Epithelial cell of esophagus (primary cell): Measurements from ENCODE around the gene MCC.

ENCODE experiments used
- DNase-seq: peaks from one replicate; pipeline ENCODE4 v3.0.0; 2010; ENCODE audit warnings: low read depth
- H3K4me3 ChIP-seq: 2 replicates; pipeline ENCODE4 v1.5.1; 2011; ENCODE audit warnings: mild to moderate bottlenecking, low read length, control low read depth
- TF ChIP-seq, protein P1 (sequence below): IDR thresholded peaks from 2 replicates; pipeline ENCODE4 v1.5.1; 2011; ENCODE audit warnings: low read depth, mild to moderate bottlenecking, low read length, control low read depth, inconsistent platforms; ENCODE audit not compliant: insufficient read depth; ENCODE audit errors: missing control alignments

Gene MCC

DNA sequence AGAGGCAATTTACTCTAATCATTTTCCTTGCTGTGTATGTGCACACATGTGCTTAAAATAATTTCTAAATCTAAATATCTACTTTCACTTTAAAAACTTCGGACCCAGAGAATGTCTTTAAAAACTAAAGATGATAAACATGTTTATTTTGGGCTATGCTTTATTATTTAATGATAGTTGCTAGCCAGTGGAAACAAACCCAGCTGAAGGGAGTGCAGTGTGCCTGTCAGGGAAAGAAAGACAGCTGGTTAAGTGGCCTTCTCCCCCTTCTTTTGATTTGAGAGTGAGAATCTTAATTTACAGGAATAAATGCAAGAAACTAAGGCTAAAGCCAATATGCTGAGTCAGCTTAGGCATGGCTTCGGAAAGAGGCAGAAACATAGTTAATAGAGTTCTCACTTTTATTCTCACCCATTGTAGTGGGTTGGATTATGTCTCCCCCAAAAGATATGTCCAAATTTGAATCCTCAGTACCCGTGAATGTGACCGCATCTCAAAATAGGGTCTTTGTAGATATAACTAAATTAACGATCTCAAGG is 400.2 kb downstream of the MCC start:
- TF ChIP-seq, protein P1, sequence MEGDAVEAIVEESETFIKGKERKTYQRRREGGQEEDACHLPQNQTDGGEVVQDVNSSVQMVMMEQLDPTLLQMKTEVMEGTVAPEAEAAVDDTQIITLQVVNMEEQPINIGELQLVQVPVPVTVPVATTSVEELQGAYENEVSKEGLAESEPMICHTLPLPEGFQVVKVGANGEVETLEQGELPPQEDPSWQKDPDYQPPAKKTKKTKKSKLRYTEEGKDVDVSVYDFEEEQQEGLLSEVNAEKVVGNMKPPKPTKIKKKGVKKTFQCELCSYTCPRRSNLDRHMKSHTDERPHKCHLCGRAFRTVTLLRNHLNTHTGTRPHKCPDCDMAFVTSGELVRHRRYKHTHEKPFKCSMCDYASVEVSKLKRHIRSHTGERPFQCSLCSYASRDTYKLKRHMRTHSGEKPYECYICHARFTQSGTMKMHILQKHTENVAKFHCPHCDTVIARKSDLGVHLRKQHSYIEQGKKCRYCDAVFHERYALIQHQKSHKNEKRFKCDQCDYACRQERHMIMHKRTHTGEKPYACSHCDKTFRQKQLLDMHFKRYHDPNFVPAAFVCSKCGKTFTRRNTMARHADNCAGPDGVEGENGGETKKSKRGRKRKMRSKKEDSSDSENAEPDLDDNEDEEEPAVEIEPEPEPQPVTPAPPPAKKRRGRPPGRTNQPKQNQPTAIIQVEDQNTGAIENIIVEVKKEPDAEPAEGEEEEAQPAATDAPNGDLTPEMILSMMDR = no peak
- no peak overlapping the region for H3K4me3 ChIP-seq

GRCh38 chr5:113085880-113086409 is 402.3 kb downstream of the MCC start:
- no peak overlapping the region for H3K4me3 ChIP-seq
- DNase-seq = no peak
- TF ChIP-seq, protein P1 = no peak

More for the DNA sequence above, 400.2 kb downstream of the MCC start:
- DNase-seq = no peak

- DNase-seq = no peak
- no peak overlapping the region for H3K4me3 ChIP-seq
- TF ChIP-seq, protein P1 = no peak
These were observed 403.2 kb downstream of the MCC start for GRCh38 chr5:113085084-113085414.

DNA sequence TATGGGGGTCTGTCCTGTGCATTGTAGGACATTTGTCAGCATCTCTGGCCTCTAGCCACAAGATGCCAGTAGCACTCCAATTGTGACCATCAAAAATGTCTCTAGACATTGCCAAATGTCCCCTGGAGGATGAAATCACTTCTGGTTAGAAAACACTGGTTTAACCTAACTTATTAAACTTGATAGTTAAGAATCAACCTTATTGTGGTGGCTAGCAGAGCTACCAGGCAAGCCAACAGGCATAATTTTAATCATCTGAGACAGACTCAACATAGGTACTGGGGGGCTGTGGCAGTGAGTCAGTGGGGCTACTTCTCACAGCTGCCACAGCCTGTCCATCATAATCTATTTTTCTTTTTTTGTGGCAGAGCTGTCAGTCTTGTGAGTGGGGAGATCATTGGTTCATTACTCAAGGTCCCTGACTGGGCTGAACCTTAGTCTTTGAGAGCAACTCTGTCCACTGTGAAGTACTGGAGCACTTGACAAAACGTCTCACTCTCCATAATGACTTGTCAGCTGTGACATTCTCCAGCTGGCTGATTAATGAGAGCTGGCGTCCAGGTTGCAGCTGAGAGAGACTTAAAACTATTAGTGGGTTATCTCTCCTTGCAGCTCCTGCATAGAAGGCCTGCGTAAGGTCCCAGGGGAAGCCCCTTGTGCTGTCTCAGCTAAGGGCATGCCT is 403.7 kb downstream of the MCC start:
- DNase-seq = no peak
- TF ChIP-seq, protein P1 = peak; percentile 9
- H3K4me3 ChIP-seq = no peak overlapping the region

DNA sequence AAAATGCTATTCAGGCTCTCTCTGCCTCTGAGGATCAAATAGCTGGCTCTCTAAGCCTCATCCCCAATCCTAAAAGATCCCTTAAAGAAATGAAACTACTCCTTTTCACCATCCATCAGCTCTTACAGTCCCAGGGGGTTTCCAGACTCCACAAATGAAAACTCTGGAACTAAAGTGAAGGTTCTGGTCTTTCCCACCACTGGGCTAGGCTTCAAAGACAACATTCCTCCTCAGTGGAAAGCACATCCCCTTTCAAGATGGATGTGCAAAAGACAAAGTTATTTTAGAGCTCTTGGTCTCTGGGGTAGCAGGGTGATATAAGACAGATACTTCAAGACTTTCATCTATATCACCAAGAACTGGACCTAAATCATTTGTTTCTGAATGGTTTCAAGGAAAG is 404.8 kb downstream of the MCC start:
- TF ChIP-seq, protein P1 = no peak
- DNase-seq = no peak
- H3K4me3 ChIP-seq = no peak overlapping the region

- H3K4me3 ChIP-seq = no peak overlapping the region
- no peak for DNase-seq
- TF ChIP-seq, protein P1 = no peak
These were observed 405.7 kb downstream of the MCC start for GRCh38 chr5:113082547-113082905.
